A549 (cell line): ENCODE measurements around the gene PSMD13. TPM values are rescaled to one million over a fixed set of nuclear protein-coding genes. Genes with fewer than 3 reads are reported as not detected.

Experiments used
- ATAC-seq, 2 experiments: fragments of 200-7000 bp in 1 of 2; fragments of >200 bp in 1 of 2; cut with Nextera tagmentation in 1 of 2; cut with Tn5 transposase in 1 of 2; 3 replicates each; pipeline versions ENCODE4 v1.8.0 to v1.9.1; 2018 to 2020; ENCODE audit warnings: mild to moderate bottlenecking in 1 of 2, moderate library complexity in 1 of 2
- CTCF ChIA-PET: fragments of 300-600 bp; sonication (Branson Sonifier 250); formaldehyde crosslinking; extraction: SDS; loops from one replicate; lab custom pipeline; 2021; ENCODE audit warnings: antibody characterized with exemption, inconsistent platforms; lab: Yijun Ruan, JAX
- POLR2A ChIA-PET: fragments of 350-600 bp; formaldehyde crosslinking; extraction: SDS; loops from one replicate; lab custom pipeline; 2021; ENCODE audit warnings: antibody characterized with exemption, inconsistent platforms; lab: Yijun Ruan, JAX
- DNase-seq, 2 experiments: peaks; one replicate each; pipeline versions ENCODE4 v3.0.0 to v3.0.0-alpha.2; 2011 to 2016; ENCODE audit warnings: low read depth in 1 of 2, low spot score in 1 of 2
- FAIRE-seq: peaks from 2 replicates; lab custom pipeline; 2011; peaks lifted over from hg19 to GRCh38; lab: Jason Lieb, UNC
- H3K27ac ChIP-seq, 2 experiments: fragments of >200 bp; sonication (Bioruptor Twin); formaldehyde crosslinking; 3 replicates each; pipeline ENCODE4 v1.5.1; 2016 to 2017
- H3K4me1 ChIP-seq: fragments of >200 bp; sonication (Bioruptor Twin); formaldehyde crosslinking; 3 replicates; pipeline ENCODE4 v1.6.1; 2016
- H3K4me2 ChIP-seq: fragments of >200 bp; sonication (Bioruptor Twin); formaldehyde crosslinking; 3 replicates; pipeline ENCODE4 v1.6.1; 2016
- H3K4me3 ChIP-seq: fragments of >200 bp; sonication (Bioruptor Twin); formaldehyde crosslinking; 3 replicates; pipeline ENCODE4 v1.5.1; 2016
- H3K9me3 ChIP-seq: fragments of >200 bp; sonication (Bioruptor Twin); formaldehyde crosslinking; 3 replicates; pipeline ENCODE4 v1.6.1; 2016
- ATOH8 ChIP-seq: fragments of 250-450 bp; sonication (Bioruptor Pico); IDR thresholded peaks from 2 replicates; pipeline ENCODE4 v1.5.0; 2020; ENCODE audit warnings: low read depth, mild to moderate bottlenecking, moderate library complexity
- CEBPB ChIP-seq, 2 experiments: fragments of >200 bp in 1 of 2; sonication (Bioruptor Twin) in 1 of 2; formaldehyde crosslinking in 1 of 2; IDR thresholded peaks; 2 replicates each; pipeline ENCODE4 v1.6.1; 2012 to 2016
- CTCF ChIP-seq: fragments of >200 bp; sonication (Bioruptor Twin); formaldehyde crosslinking; IDR thresholded peaks from 3 replicates; pipeline ENCODE4 v1.5.1; 2016
- ELK1 ChIP-seq: fragments of 150-350 bp; IDR thresholded peaks from 2 replicates; pipeline ENCODE4 v1.6.1; 2014; ENCODE audit warnings: low read depth, mild to moderate bottlenecking, low read length
- EP300 ChIP-seq, 2 experiments: fragments of >200 bp; sonication (Bioruptor Twin); formaldehyde crosslinking; IDR thresholded peaks; 2 replicates in 1 of 2; 3 replicates in 1 of 2; pipeline ENCODE4 v1.6.1; 2016 to 2017
- ESRRA ChIP-seq: fragments of 150-350 bp; IDR thresholded peaks from 2 replicates; pipeline ENCODE4 v1.6.1; 2014; ENCODE audit warnings: mild to moderate bottlenecking, low read length, borderline replicate concordance
- FOSB ChIP-seq: fragments of 250-450 bp; sonication (Bioruptor Pico); IDR thresholded peaks from 2 replicates; pipeline ENCODE4 v1.5.0; 2020; ENCODE audit warnings: mild to moderate bottlenecking, moderate library complexity
- FOSL2 ChIP-seq, 2 experiments: fragments of 450-650 bp in 1 of 2; fragments of >200 bp in 1 of 2; sonication (Bioruptor Twin) in 1 of 2; formaldehyde crosslinking; IDR thresholded peaks; 2 replicates each; pipeline versions ENCODE4 v1.5.0 to v1.6.1; 2016 to 2020; ENCODE audit warnings: mild to moderate bottlenecking in 1 of 2, moderate library complexity in 1 of 2
- HDAC2 ChIP-seq: fragments of 200-600 bp; sonication (generic); IDR thresholded peaks from 2 replicates; pipeline ENCODE4 v1.6.1; 2016
- HES2 ChIP-seq: fragments of >200 bp; sonication (Bioruptor Twin); formaldehyde crosslinking; IDR thresholded peaks from 2 replicates; pipeline ENCODE4 v1.6.1; 2016
- HEYL ChIP-seq: fragments of 250-450 bp; sonication (Bioruptor Pico); IDR thresholded peaks from 2 replicates; pipeline ENCODE4 v1.8.0; 2021; ENCODE audit warnings: mild to moderate bottlenecking, moderate library complexity
- HOXB13 ChIP-seq: fragments of 250-450 bp; sonication (Bioruptor Pico); IDR thresholded peaks from 2 replicates; pipeline ENCODE4 v1.5.0; 2020; ENCODE audit warnings: low read depth, mild to moderate bottlenecking, moderate library complexity
- JUN ChIP-seq, 2 experiments: fragments of >200 bp; sonication (Bioruptor Twin); formaldehyde crosslinking; IDR thresholded peaks; 2 replicates in 1 of 2; 3 replicates in 1 of 2; pipeline ENCODE4 v1.6.1; 2016 to 2017
- KDM1A ChIP-seq: fragments of 200-600 bp; sonication (generic); IDR thresholded peaks from 2 replicates; pipeline ENCODE4 v1.6.1; 2016; ENCODE audit warnings: low read depth, mild to moderate bottlenecking
- KDM5A ChIP-seq: fragments of 200-600 bp; sonication (generic); IDR thresholded peaks from 2 replicates; pipeline ENCODE4 v1.6.1; 2016; ENCODE audit warnings: antibody characterized with exemption, mild to moderate bottlenecking
- MAFK ChIP-seq: fragments of 450-650 bp; IDR thresholded peaks from 2 replicates; pipeline ENCODE4 v1.6.1; 2014; ENCODE audit not compliant: partially characterized antibody
- MAX ChIP-seq: IDR thresholded peaks from 2 replicates; pipeline ENCODE4 v1.6.1; 2012
- MAZ ChIP-seq: fragments of 150-350 bp; IDR thresholded peaks from 2 replicates; pipeline ENCODE4 v1.6.1; 2014; ENCODE audit warnings: antibody characterized with exemption, low read depth, low read length, borderline replicate concordance
- NFE2L2 ChIP-seq: fragments of 150-350 bp; conservative IDR thresholded peaks from 2 replicates; pipeline ENCODE4 v1.6.1; 2014; ENCODE audit warnings: low read length
- NR3C1 ChIP-seq: fragments of >200 bp; sonication (Bioruptor Twin); formaldehyde crosslinking; IDR thresholded peaks from 3 replicates; pipeline ENCODE4 v1.6.1; 2017
- PHF8 ChIP-seq: fragments of 200-600 bp; sonication (generic); IDR thresholded peaks from 2 replicates; pipeline ENCODE4 v1.6.1; 2016; ENCODE audit warnings: low read depth, mild to moderate bottlenecking, antibody characterized with exemption, moderate library complexity, borderline replicate concordance
- POLR2AphosphoS2 ChIP-seq: conservative IDR thresholded peaks from 2 replicates; pipeline ENCODE4 v1.6.1; 2012; ENCODE audit warnings: low read length, improper control_type of control experiment, inconsistent platforms
- RAD21 ChIP-seq, 2 experiments: fragments of >200 bp in 1 of 2; sonication (Bioruptor Twin) in 1 of 2; formaldehyde crosslinking in 1 of 2; IDR thresholded peaks in 1 of 2; conservative IDR thresholded peaks in 1 of 2; 2 replicates in 1 of 2; 3 replicates in 1 of 2; pipeline ENCODE4 v1.6.1; 2012 to 2018; ENCODE audit warnings: inconsistent platforms in 1 of 2
- RARB ChIP-seq: fragments of 250-450 bp; sonication (Bioruptor Pico); IDR thresholded peaks from 2 replicates; pipeline ENCODE4 v1.8.0; 2021; ENCODE audit warnings: mild to moderate bottlenecking, moderate library complexity
- TP53 ChIP-seq: fragments of 250-450 bp; sonication (Bioruptor Pico); IDR thresholded peaks from 2 replicates; pipeline ENCODE4 v1.5.0; 2021; ENCODE audit warnings: mild to moderate bottlenecking, moderate library complexity
- ZC3H11A ChIP-seq: fragments of 450-650 bp; IDR thresholded peaks from 2 replicates; pipeline ENCODE4 v1.6.1; 2014; ENCODE audit warnings: antibody characterized with exemption, mild to moderate bottlenecking
- ZSCAN20 ChIP-seq: fragments of 250-450 bp; sonication (Bioruptor Pico); IDR thresholded peaks from 2 replicates; pipeline ENCODE4 v1.8.0; 2022; ENCODE audit warnings: mild to moderate bottlenecking, moderate library complexity
- WGBS: methylation state at CpG from one replicate; pipeline ENCODE4 v1.1.6; 2017; ENCODE audit errors: missing lambda C conversion rate; 5-methylcytosine and 5-hydroxymethylcytosine counted together
- polyA plus RNA-seq, 4 experiments: library from polyadenylated mRNA; depleted of rRNA in 3 of 4; stranded (reverse); fragments of >200 nt; fragmentation: RNase III in 1 of 4; extraction: RNeasy Plus Mini Kit Qiagen cat#74134 plus additional on column Dnase treatment in 1 of 4; gene quantifications; 2 replicates in 3 of 4; 3 replicates in 1 of 4; pipeline ENCODE4 v1.2.3, GENCODE V29; 2011 to 2017

The PSMD13 gene
- polyA plus RNA-seq, 2 of the 4 experiments (the other 2 are of a cell fraction) = 153 to 198 TPM

- TF ChIP-seq FOSB = no peak
- TF ChIP-seq PHF8 = no peak
- no peak for TF ChIP-seq MAX
- TF ChIP-seq HES2 = no peak
- TF ChIP-seq CEBPB (IDR thresholded peaks at IDR 0.05) = no peak
- no peak for TF ChIP-seq MAZ
- no peak for TF ChIP-seq MAFK
- TF ChIP-seq KDM5A = no peak
- TF ChIP-seq TP53 (CRISPR knock-in tag) = no peak
- no peak for TF ChIP-seq HOXB13 (CRISPR knock-in tag)
- TF ChIP-seq RARB = no peak
- no peak for TF ChIP-seq ZC3H11A
- no peak for TF ChIP-seq ZSCAN20 (CRISPR knock-in tag)
Measured at GRCh38 chr11:272195-272930, 35.6 kb downstream of the PSMD13 start (continued).

GRCh38 chr11:272931-273198 lies 36.1 kb downstream of the PSMD13 start:
- TF ChIP-seq ATOH8 (CRISPR knock-in tag) (no peak), CTCF (no peak), FOSL2 (IDR thresholded peaks at IDR 0.05) (no peak), FOSL2 (CRISPR knock-in tag; IDR thresholded peaks at IDR 0.05) (no peak), ESRRA (no peak), HDAC2 (no peak), EP300 (IDR thresholded peaks at IDR 0.05) (no peak), HEYL (CRISPR knock-in tag) (no peak), JUN (IDR thresholded peaks at IDR 0.05) (no peak), NFE2L2 (no peak), ELK1 (no peak), POLR2AphosphoS2 (no peak), NR3C1 (no peak), FOSB (no peak), KDM1A (no peak), RAD21 (conservative IDR thresholded peaks at IDR 0.05 in 1 of 2, IDR thresholded peaks at IDR 0.05 in 1 of 2) (no peak)
- TF ChIP-seq, all 56 proteins: peak for 0
- POLR2A ChIA-PET = no interaction called here
- Histone ChIP-seq H3K27ac (no peak overlapping the region), H3K4me1 (peaks cover 3% of the 10 kb centered on the region), H3K4me2 (no peak overlapping the region), H3K9me3 (no peaks in the 10 kb centered on the region; the same call in 2 of the 3 replicates), H3K4me3 (no peak overlapping the region)
- no peak for ATAC-seq
- 79% methylated on average over 6 of the region's 6 CpGs for WGBS
- FAIRE-seq = no peak
- DNase-seq = no peak
- CTCF ChIA-PET = no interaction called here
